ENCODE results near the gene NID2. TPM values are rescaled to one million over a fixed set of nuclear protein-coding genes. Genes with fewer than 3 reads are reported as not detected.

Gene NID2
- total RNA-seq, 4 donors from 2014 or later = 1.9 to 5.6 (median 4.3) TPM

DNA sequence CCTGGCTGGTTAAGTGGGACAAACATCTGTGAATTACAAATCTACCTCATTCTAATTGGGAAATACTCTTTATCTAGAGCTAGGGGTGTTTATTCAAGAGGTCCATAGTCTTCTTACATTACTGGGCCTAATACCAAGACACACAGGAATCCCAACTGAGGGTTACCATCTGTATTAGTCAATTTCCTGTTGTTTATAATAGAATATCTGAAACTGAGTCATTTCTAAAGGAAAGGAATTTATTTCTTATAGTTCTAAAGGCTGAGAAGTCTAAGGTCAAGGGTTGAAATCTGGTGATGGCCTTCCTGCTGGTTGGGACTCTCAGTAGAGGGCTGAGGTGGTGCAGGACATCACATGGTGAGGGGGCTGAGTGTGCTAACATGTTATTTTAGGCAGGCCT, 43.5 kb downstream of the NID2 start:
- intact Hi-C loops (cut with DNase I; ENCODE audit: low total_unique reads) (no loop called here), in situ Hi-C loops (cut with MboI; ENCODE audit: low sequenced_read_pairs in 4 of 4) (no loop called here)
- Histone ChIP-seq H3K27ac (peak overlapping the region in 3 of 4 donors; percentile 2 to 44 (median 3)), H3K9me3 (no peaks in the 10 kb centered on the region), H3K4me1 (peaks cover 0 to 21% of the 10 kb centered on the region in 2 donors), H3K36me3 (no peaks in the 10 kb centered on the region), H3K4me3 (no peak overlapping the region), H3K27me3 (no peaks in the 10 kb centered on the region)
- DNase-seq = no peak
- peak in 1 of 2 donors; percentile 52 for ATAC-seq
- TF ChIP-seq, protein P1, sequence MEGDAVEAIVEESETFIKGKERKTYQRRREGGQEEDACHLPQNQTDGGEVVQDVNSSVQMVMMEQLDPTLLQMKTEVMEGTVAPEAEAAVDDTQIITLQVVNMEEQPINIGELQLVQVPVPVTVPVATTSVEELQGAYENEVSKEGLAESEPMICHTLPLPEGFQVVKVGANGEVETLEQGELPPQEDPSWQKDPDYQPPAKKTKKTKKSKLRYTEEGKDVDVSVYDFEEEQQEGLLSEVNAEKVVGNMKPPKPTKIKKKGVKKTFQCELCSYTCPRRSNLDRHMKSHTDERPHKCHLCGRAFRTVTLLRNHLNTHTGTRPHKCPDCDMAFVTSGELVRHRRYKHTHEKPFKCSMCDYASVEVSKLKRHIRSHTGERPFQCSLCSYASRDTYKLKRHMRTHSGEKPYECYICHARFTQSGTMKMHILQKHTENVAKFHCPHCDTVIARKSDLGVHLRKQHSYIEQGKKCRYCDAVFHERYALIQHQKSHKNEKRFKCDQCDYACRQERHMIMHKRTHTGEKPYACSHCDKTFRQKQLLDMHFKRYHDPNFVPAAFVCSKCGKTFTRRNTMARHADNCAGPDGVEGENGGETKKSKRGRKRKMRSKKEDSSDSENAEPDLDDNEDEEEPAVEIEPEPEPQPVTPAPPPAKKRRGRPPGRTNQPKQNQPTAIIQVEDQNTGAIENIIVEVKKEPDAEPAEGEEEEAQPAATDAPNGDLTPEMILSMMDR (IDR thresholded peaks at IDR 0.05 in 4 of 5, conservative IDR thresholded peaks at IDR 0.05 in 1 of 5) = no peak
- TF ChIP-seq POLR2A (IDR thresholded peaks at IDR 0.05) = no peak

DNA sequence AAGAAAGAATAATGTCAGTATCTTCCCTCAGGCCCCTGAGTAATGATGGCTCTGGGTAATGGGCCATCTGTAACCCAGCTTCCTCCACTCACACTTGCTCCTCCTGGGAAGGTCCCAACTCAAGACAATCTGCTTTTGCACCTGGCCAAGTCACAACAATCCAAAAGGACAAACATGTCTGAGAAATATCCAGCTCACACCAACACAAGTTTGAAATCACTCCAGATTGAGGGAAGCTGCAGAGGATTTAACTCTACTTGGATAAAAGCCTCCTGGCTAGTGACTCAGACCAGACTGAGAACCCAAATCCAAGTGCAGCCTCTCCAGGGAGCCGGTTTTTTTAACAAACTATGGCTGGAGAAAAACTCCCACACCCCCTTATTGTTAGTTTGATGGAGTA, 45.3 kb downstream of the NID2 start:
- H3K27me3 ChIP-seq = no peaks in the 10 kb centered on the region
- H3K27ac ChIP-seq = no peak overlapping the region
- no peaks in the 10 kb centered on the region for H3K36me3 ChIP-seq
- H3K9me3 ChIP-seq = no peaks in the 10 kb centered on the region
- DNase-seq (peak; percentile 6 to 24), ATAC-seq (peak; percentile 42 to 61)
- in situ Hi-C loops (cut with MboI; ENCODE audit: low sequenced_read_pairs in 4 of 4) (no loop called here), intact Hi-C loops (cut with DNase I; ENCODE audit: low total_unique reads) (no loop called here)
- H3K4me1 ChIP-seq = peaks cover 0 to 21% of the 10 kb centered on the region in 2 donors
- no peak for TF ChIP-seq POLR2A (IDR thresholded peaks at IDR 0.05)
- TF ChIP-seq, protein P1 (IDR thresholded peaks at IDR 0.05 in 4 of 5, conservative IDR thresholded peaks at IDR 0.05 in 1 of 5) = no peak
- no peak overlapping the region for H3K4me3 ChIP-seq

DNA sequence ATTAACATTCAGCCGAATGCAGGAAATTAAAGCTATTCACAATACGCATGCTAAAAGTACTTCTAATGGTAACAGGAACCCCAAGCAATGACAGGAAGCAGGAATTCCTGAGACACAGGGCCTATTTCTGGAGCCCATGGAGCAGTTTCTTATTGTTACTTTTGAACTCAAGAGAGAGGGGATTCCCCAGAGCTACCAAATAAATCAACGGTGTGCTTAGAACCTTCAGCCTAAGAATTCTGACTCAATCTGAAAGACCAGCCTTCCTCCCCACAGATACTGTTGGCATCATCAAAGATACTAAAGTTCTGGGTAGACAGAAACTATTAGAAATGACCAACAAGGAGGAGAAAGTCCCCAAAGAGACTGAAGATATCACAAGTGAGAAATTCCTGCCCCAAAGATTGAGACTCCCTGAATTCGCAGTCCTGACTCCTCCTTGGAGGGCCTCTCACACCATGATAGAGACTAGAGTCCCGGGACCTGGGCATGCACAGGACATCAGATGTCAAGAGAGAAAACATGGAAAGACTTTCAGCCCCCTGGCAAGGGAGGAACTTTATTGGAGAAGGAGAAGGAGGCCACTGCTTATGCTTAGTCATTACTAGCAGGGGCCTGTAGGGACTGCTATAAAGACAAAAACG, 46.8 kb downstream of the NID2 start:
- intact Hi-C loops (cut with DNase I; ENCODE audit: low total_unique reads) (no loop called here), in situ Hi-C loops (cut with MboI; ENCODE audit: low sequenced_read_pairs in 4 of 4) (no loop called here)
- no peak for ATAC-seq
- Histone ChIP-seq H3K4me1 (peaks cover 0 to 21% of the 10 kb centered on the region in 2 donors), H3K9me3 (no peaks in the 10 kb centered on the region), H3K36me3 (no peaks in the 10 kb centered on the region), H3K27ac (peak overlapping the region in 3 of 4 donors; percentile 28 to 57 (median 46)), H3K4me3 (no peak overlapping the region), H3K27me3 (no peaks in the 10 kb centered on the region)
- no peak for DNase-seq
- TF ChIP-seq, protein P1 (IDR thresholded peaks at IDR 0.05 in 4 of 5, conservative IDR thresholded peaks at IDR 0.05 in 1 of 5) = no peak
- TF ChIP-seq POLR2A (IDR thresholded peaks at IDR 0.05) = no peak

DNA sequence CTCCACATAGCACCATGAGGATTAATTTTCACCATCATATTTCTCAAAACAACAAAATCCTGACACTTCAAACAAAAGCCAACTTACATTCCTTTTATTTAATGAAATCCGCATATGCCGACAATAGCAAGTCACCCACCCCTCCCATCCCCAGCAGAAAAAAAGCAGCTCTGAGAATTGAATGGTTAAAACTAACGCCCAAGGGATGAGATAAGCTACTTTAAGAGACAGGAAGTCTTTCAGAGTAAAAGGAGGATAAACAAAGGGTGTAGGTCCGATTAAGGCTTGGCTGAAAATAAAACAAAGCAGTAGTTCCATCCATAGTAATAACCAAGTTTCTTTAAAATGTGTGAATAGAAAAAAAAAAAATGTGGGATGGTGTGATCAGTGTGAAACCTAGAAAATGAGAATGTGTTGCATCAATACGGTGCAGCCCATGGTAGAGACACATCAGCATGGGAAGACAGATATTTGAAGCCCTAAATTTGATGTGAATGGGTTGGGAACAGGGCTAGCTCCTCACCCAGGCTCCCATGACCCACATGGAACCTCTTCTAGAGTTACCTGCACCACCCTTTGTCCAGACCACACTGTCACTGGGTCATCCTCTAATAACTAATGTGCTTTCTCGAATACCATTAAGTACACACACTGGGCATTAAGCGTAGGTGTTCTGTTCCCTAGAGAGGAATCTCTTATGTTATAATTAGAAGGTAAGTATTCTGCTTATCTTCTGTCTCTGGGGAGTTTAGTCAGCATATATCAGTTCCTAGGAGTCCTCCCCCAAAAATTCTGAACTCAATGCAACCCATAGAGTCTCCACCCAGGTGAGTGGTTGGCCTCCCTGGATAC, 47.8 kb downstream of the NID2 start:
- Histone ChIP-seq H3K27me3 (no peaks in the 10 kb centered on the region), H3K4me3 (no peak overlapping the region), H3K27ac (peak overlapping the region in 3 of 4 donors; percentile 28 to 57 (median 46)), H3K4me1 (peaks cover 0 to 21% of the 10 kb centered on the region in 2 donors), H3K36me3 (no peaks in the 10 kb centered on the region), H3K9me3 (no peaks in the 10 kb centered on the region)
- in situ Hi-C loops (cut with MboI; ENCODE audit: low sequenced_read_pairs in 4 of 4) (no loop called here), intact Hi-C loops (cut with DNase I; ENCODE audit: low total_unique reads) (no loop called here)
- DNase-seq (no peak), ATAC-seq (no peak)
- no peak for TF ChIP-seq POLR2A (IDR thresholded peaks at IDR 0.05)
- TF ChIP-seq, protein P1 (IDR thresholded peaks at IDR 0.05 in 4 of 5, conservative IDR thresholded peaks at IDR 0.05 in 1 of 5) = no peak

Data from gastrocnemius medialis (tissue), 4 donors.